ENCODE measurements around the gene MIOS. TPM values are rescaled to one million over a fixed set of nuclear protein-coding genes. Genes with fewer than 3 reads are reported as not detected.

Gene MIOS
- total RNA-seq, 1 experiment from 2014 or later = 18.6 TPM

DNA sequence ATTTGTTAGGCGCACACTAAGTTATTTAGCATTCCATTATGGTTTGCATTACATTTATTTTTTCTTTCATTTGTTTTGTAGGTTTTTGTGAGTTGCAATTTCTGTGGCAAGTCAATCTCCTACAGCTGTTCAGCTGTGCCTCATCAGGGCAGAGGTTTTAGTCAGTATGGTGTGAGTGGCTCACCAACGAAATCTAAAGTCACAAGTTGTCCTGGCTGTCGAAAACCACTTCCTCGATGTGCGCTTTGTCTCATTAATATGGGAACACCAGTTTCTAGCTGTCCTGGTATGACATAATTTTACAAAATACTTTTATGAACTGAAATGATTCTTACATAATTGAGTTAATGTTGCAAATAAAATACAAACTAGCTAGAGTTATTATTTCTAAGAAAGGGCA, 29.5 kb downstream of the MIOS start:
- H3K9me2 ChIP-seq (replicated peaks; ENCODE audit: low read length) = no peaks in the 10 kb centered on the region
- no peak overlapping the region for H3K4me2 ChIP-seq (ENCODE audit: low read length)
- no TSS peak for BruUV-seq (replicated peaks)
- POLR2A ChIA-PET (ENCODE audit: unreplicated experiment) = no interaction called here
- DNase-seq (no peak), ATAC-seq (no peak)
- no peaks in the 10 kb centered on the region for H3K9me3 ChIP-seq (ENCODE audit: low read length)
- CTCF ChIA-PET = no interaction called here
- H4K20me1 ChIP-seq (ENCODE audit: low read length) = no peaks in the 10 kb centered on the region
- no peak overlapping the region for H3K9ac ChIP-seq (ENCODE audit: low read length)
- H2AFZ ChIP-seq (ENCODE audit: low read length) = no peak overlapping the region
- H3K4me3 ChIP-seq (ENCODE audit: low read length) = no peak overlapping the region
- intact Hi-C loops (cut with micrococcal nuclease) = loop anchor here (10.0 kb wide), 2 partner anchors 379 to 439 kb away; no protein-coding TSS in a partner anchor
- H3F3A ChIP-seq (ENCODE audit: low read length, unreplicated experiment) = no peaks in the 10 kb centered on the region
- H3K4me1 ChIP-seq (ENCODE audit: insufficient read depth, low read length) = no peaks in the 10 kb centered on the region
- peaks cover 7% of the 10 kb centered on the region; the same call in 1 of the 2 replicates for H3K36me3 ChIP-seq (ENCODE audit: low read depth, low read length)
- no peak overlapping the region for H3K27ac ChIP-seq (ENCODE audit: low read length)
- H3K79me2 ChIP-seq (ENCODE audit: low read length) = no peaks in the 10 kb centered on the region
- TF ChIP-seq EZH2 (IDR thresholded peaks at IDR 0.05; ENCODE audit: low read length, unreplicated experiment) (no peak), EZH2phosphoT487 (IDR thresholded peaks at IDR 0.05; ENCODE audit: borderline replicate concordance, low read length) (no peak), CTCF (conservative IDR thresholded peaks at IDR 0.05; ENCODE audit: low read depth, low read length) (no peak)
- no peaks in the 10 kb centered on the region for H3K27me3 ChIP-seq (ENCODE audit: low read length)

DNA sequence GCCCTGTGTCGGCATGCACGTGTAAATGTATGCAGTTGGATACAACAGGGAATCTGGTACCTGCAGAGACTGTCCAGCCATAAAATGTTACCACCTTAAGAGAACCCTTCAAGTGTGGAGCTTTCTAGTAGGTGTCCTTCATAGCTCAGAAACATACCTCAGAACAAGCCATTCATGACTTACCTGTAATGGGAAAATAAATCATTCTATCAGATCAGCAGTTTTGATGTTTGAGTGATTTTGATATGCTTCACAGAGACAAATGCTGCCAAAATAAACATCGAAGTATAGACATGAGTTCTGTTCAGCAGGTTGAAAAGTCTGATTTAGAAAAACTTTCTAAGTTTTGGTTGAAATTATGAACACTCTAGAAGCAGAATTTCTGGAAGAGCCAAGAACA, 40.3 kb downstream of the MIOS start:
- no peaks in the 10 kb centered on the region for H3K27me3 ChIP-seq (ENCODE audit: low read length)
- 0 out of 2 replicates have a peak, but pooled peaks have one; percentile 13 for ATAC-seq
- H3K79me2 ChIP-seq (ENCODE audit: low read length) = no peaks in the 10 kb centered on the region
- no peaks in the 10 kb centered on the region for H4K20me1 ChIP-seq (ENCODE audit: low read length)
- H3K9ac ChIP-seq (ENCODE audit: low read length) = no peak overlapping the region
- CTCF ChIA-PET = interaction anchor here (0.6 kb wide), 1 partner anchor 461 kb away, joined by 3 read pairs; no protein-coding TSS in a partner anchor
- no peak overlapping the region for H2AFZ ChIP-seq (ENCODE audit: low read length)
- BruUV-seq (replicated peaks) = no TSS peak
- no peaks in the 10 kb centered on the region for H3K36me3 ChIP-seq (ENCODE audit: low read depth, low read length)
- no peak overlapping the region for H3K27ac ChIP-seq (ENCODE audit: low read length)
- no peaks in the 10 kb centered on the region for H3K9me2 ChIP-seq (replicated peaks; ENCODE audit: low read length)
- H3K9me3 ChIP-seq (ENCODE audit: low read length) = no peaks in the 10 kb centered on the region
- POLR2A ChIA-PET (ENCODE audit: unreplicated experiment) = no interaction called here
- no peaks in the 10 kb centered on the region for H3F3A ChIP-seq (ENCODE audit: low read length, unreplicated experiment)
- no peak overlapping the region for H3K4me3 ChIP-seq (ENCODE audit: low read length)
- H3K4me2 ChIP-seq (ENCODE audit: low read length) = no peak overlapping the region
- H3K4me1 ChIP-seq (ENCODE audit: insufficient read depth, low read length) = no peaks in the 10 kb centered on the region
- no peak for DNase-seq
- TF ChIP-seq CTCF (conservative IDR thresholded peaks at IDR 0.05; ENCODE audit: low read depth, low read length) (no peak), EZH2phosphoT487 (IDR thresholded peaks at IDR 0.05; ENCODE audit: borderline replicate concordance, low read length) (no peak), EZH2 (IDR thresholded peaks at IDR 0.05; ENCODE audit: low read length, unreplicated experiment) (no peak)
- intact Hi-C loops (cut with micrococcal nuclease) = no loop called here

DNA sequence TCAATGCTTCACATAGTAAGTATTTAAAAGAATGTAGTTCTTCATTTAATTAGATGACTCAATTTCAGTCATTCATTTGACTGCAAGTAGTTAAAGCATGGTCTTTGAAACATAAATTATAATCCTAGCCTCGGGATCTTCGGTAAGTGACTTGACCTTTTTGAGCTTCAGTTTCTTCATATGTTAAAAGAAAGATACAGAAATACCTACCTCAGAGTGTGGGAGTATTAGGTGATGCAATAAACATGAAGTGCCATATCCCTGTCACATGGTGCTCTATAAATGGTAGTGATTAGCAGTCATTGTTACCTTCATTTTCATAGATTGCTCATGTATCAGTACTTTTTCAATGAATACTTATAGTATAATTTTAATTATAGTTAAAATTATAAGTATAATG, 42.6 kb downstream of the MIOS start:
- no peak for ATAC-seq

More for the DNA sequence above, 42.6 kb downstream of the MIOS start:
- intact Hi-C loops (cut with micrococcal nuclease) = no loop called here
- H3K79me2 ChIP-seq (ENCODE audit: low read length) = no peaks in the 10 kb centered on the region
- no peak for TF ChIP-seq CTCF (conservative IDR thresholded peaks at IDR 0.05; ENCODE audit: low read depth, low read length)
- TF ChIP-seq EZH2 (IDR thresholded peaks at IDR 0.05; ENCODE audit: low read length, unreplicated experiment) = no peak
- no peak for TF ChIP-seq EZH2phosphoT487 (IDR thresholded peaks at IDR 0.05; ENCODE audit: borderline replicate concordance, low read length)
- H3K9me3 ChIP-seq (ENCODE audit: low read length) = no peaks in the 10 kb centered on the region
- no peak overlapping the region for H3K27ac ChIP-seq (ENCODE audit: low read length)
- H3K36me3 ChIP-seq (ENCODE audit: low read depth, low read length) = no peaks in the 10 kb centered on the region
- no peaks in the 10 kb centered on the region for H4K20me1 ChIP-seq (ENCODE audit: low read length)
- no peak overlapping the region for H2AFZ ChIP-seq (ENCODE audit: low read length)
- H3F3A ChIP-seq (ENCODE audit: low read length, unreplicated experiment) = no peaks in the 10 kb centered on the region
- H3K4me2 ChIP-seq (ENCODE audit: low read length) = no peak overlapping the region
- H3K27me3 ChIP-seq (ENCODE audit: low read length) = no peaks in the 10 kb centered on the region
- no peak for DNase-seq
- POLR2A ChIA-PET (ENCODE audit: unreplicated experiment) = no interaction called here
- H3K4me1 ChIP-seq (ENCODE audit: insufficient read depth, low read length) = no peaks in the 10 kb centered on the region
- H3K4me3 ChIP-seq (ENCODE audit: low read length) = no peak overlapping the region
- H3K9ac ChIP-seq (ENCODE audit: low read length) = no peak overlapping the region
- CTCF ChIA-PET = no interaction called here
- no peaks in the 10 kb centered on the region for H3K9me2 ChIP-seq (replicated peaks; ENCODE audit: low read length)
- no TSS peak for BruUV-seq (replicated peaks)
